Effector CD8-positive, alpha-beta T cell (primary cell): Measurements from ENCODE around the gene TRIM49B.
"Not testable (repeated sequence)": the region's sequence is repeated elsewhere in the genome, so short reads cannot be mapped to it uniquely, and the experiment has no call there.

ENCODE experiments used
- DNase-seq: peaks from one replicate; lab custom pipeline; 2025; lab: John Stamatoyannopoulos, UW
- total RNA-seq, 4 experiments: gene quantifications; one replicate each; lab custom pipeline; 2026; lab: John Stamatoyannopoulos, UW

TRIM49B gene
- 0 to 0.24 (median 0) reads per million in 4 experiments for total RNA-seq

GRCh38 chr11:49028523-49028922, at the start of gene TRIM49B:
TSS of gene TRIM49B (plus strand) at chr11:49028823. CDS start at chr11:49031600, 2,777 bp downstream.
- not testable (repeated sequence) for DNase-seq

GRCh38 chr11:48983785-48984184, 44.8 kb upstream of the TRIM49B start, which contains the start of gene TRIM51G:
TSS of gene TRIM51G (minus strand) at chr11:48983885. CDS start at chr11:48981695, 2,190 bp downstream.
- not testable (repeated sequence) for DNase-seq

- DNase-seq, result not testable (repeated sequence)
Observed at GRCh38 chr11:49048229-49048628, 19.6 kb downstream of the TRIM49B start.

GRCh38 chr11:49049821-49050220, 21.2 kb downstream of the TRIM49B start:
- not testable (repeated sequence) for DNase-seq

GRCh38 chr11:49059012-49059411, 30.4 kb downstream of the TRIM49B start, which contains the start of gene TRIM64C:
TSS of gene TRIM64C (minus strand) at chr11:49059112. CDS start at chr11:49059112, 0 bp downstream.
- DNase-seq, result not testable (repeated sequence)

- not testable (repeated sequence) for DNase-seq
Observed at GRCh38 chr11:49069897-49070296, 41.3 kb downstream of the TRIM49B start.
